HepG2 (cell line): ENCODE data around the gene FAM174C. TPM values are rescaled to one million over a fixed set of nuclear protein-coding genes. Genes with fewer than 3 reads are reported as not detected.
A peak's percentile ranks its signal among the peaks of the same experiment; 100 is the strongest.

Source experiments
- ATAC-seq: fragments of 200-7000 bp; cut with Tn5 transposase; 3 replicates; pipeline ENCODE4 v1.9.1; 2020; ENCODE audit warnings: mild to moderate bottlenecking, moderate library complexity
- BruUV-seq: library from RNA; stranded (reverse); fragments of 400-500 nt; replicated peaks from 2 replicates; lab custom pipeline; 2021; lab: Mats Ljungman, UMichigan
- CTCF ChIA-PET: fragments of 300-600 bp; formaldehyde crosslinking; extraction: SDS; loops from one replicate; lab custom pipeline; 2021; ENCODE audit warnings: low total read pairs, inconsistent platforms, low intra/inter-chr PET ratio; lab: Yijun Ruan, JAX
- POLR2A ChIA-PET: fragments of 350-600 bp; sonication (Branson Sonifier 250); formaldehyde crosslinking; loops from one replicate; lab custom pipeline; 2020; ENCODE audit warnings: antibody characterized with exemption, inconsistent platforms; lab: Yijun Ruan, JAX
- DNase-seq: peaks from one replicate; pipeline ENCODE4 v3.0.0-alpha.2; 2015; ENCODE audit warnings: low spot score
- FAIRE-seq: peaks from 3 replicates; lab custom pipeline; 2011; peaks lifted over from hg19 to GRCh38; lab: Jason Lieb, UNC
- H2AFZ ChIP-seq: one replicate; pipeline ENCODE4 v1.6.1; 2011; ENCODE audit warnings: low read length, inconsistent platforms
- H3K27ac ChIP-seq: fragments of 300-600 bp; 3 replicates; pipeline ENCODE4 v1.8.0; 2011; ENCODE audit warnings: mixed run types, mild to moderate bottlenecking, mixed read lengths, low read length, inconsistent platforms; ENCODE audit not compliant: insufficient read depth; ENCODE audit errors: extremely low read length
- H3K27me3 ChIP-seq, 2 experiments: fragments of 200-600 bp in 1 of 2; 2 replicates in 1 of 2; 3 replicates in 1 of 2; pipeline versions ENCODE4 v1.6.0 to v1.8.0; 2011; ENCODE audit warnings: low read length in 2 of 2, mild to moderate bottlenecking in 2 of 2, moderate library complexity in 2 of 2, inconsistent platforms in 1 of 2; ENCODE audit not compliant: insufficient read depth in 2 of 2, control insufficient read depth in 1 of 2
- H3K36me3 ChIP-seq, 2 experiments: fragments of 200-600 bp in 1 of 2; replicated peaks in 1 of 2; 2 replicates in 1 of 2; 3 replicates in 1 of 2; pipeline versions ENCODE4 v1.5.1 to v1.8.0; 2011; ENCODE audit warnings: low read length in 2 of 2, inconsistent platforms in 1 of 2; ENCODE audit not compliant: insufficient read depth in 2 of 2, control insufficient read depth in 1 of 2
- H3K4me1 ChIP-seq: 2 replicates; pipeline ENCODE4 v1.5.1; 2012; ENCODE audit warnings: low read length, inconsistent platforms; ENCODE audit not compliant: insufficient read depth
- H3K4me2 ChIP-seq: 2 replicates; pipeline ENCODE4 v1.6.0; 2011; ENCODE audit warnings: low read depth, low read length, inconsistent platforms
- H3K4me3 ChIP-seq, 3 experiments: fragments of 200-600 bp in 1 of 3; sonication (generic), shearing (Covaris generic) in 1 of 3; replicated peaks in 1 of 3; 2 replicates each; pipeline ENCODE4 v1.5.1; 2011 to 2016; ENCODE audit warnings: low read length in 3 of 3, inconsistent platforms in 2 of 3, low read depth in 2 of 3, mild to moderate bottlenecking in 2 of 3, control low read depth in 1 of 3, mixed read lengths in 1 of 3; ENCODE audit not compliant: insufficient read depth in 1 of 3
- H3K79me2 ChIP-seq: one replicate; pipeline ENCODE4 v1.6.1; 2011; ENCODE audit warnings: low read length, inconsistent platforms; ENCODE audit not compliant: insufficient read depth
- H3K9ac ChIP-seq: 2 replicates; pipeline ENCODE4 v1.6.0; 2011; ENCODE audit warnings: mild to moderate bottlenecking, low read depth, low read length, inconsistent platforms; ENCODE audit not compliant: insufficient read depth
- H3K9me3 ChIP-seq: 2 replicates; pipeline ENCODE4 v1.5.1; 2012; ENCODE audit warnings: mild to moderate bottlenecking, low read length
- H4K20me1 ChIP-seq: 2 replicates; pipeline ENCODE4 v1.6.0; 2011; ENCODE audit warnings: inconsistent platforms, mild to moderate bottlenecking, low read length, moderate library complexity; ENCODE audit not compliant: insufficient read depth
- ELF3 ChIP-seq: IDR thresholded peaks from 2 replicates; pipeline ENCODE4 v1.6.1; 2016; ENCODE audit warnings: missing genetic modification reagents, missing compliant biosample characterization
- GABPB1 ChIP-seq: IDR thresholded peaks from 2 replicates; pipeline ENCODE4 v1.6.1; 2016; ENCODE audit warnings: mild to moderate bottlenecking, missing genetic modification reagents, moderate library complexity, missing compliant biosample characterization
- GATAD2A ChIP-seq: IDR thresholded peaks from 2 replicates; pipeline ENCODE4 v1.6.1; 2016
- GFI1 ChIP-seq: sonication (generic); formaldehyde crosslinking; IDR thresholded peaks from 2 replicates; pipeline ENCODE4 v1.5.0; 2020; ENCODE audit warnings: missing genetic modification reagents, mild to moderate bottlenecking, borderline replicate concordance
- JUNB ChIP-seq: sonication (generic); formaldehyde crosslinking; IDR thresholded peaks from 2 replicates; pipeline ENCODE4 v1.8.0; 2022; ENCODE audit warnings: missing genetic modification reagents, mild to moderate bottlenecking, borderline replicate concordance
- JUND ChIP-seq: sonication (generic); formaldehyde crosslinking; IDR thresholded peaks from 2 replicates; pipeline ENCODE4 v1.8.0; 2022; ENCODE audit warnings: mild to moderate bottlenecking, missing genetic modification reagents
- MTA1 ChIP-seq: sonication (generic); formaldehyde crosslinking; IDR thresholded peaks from 2 replicates; pipeline ENCODE4 v1.4.0; 2020; ENCODE audit warnings: missing genetic modification reagents, mild to moderate bottlenecking, borderline replicate concordance
- MYC ChIP-seq: sonication (generic); formaldehyde crosslinking; IDR thresholded peaks from 2 replicates; pipeline ENCODE4 v1.9.0; 2021; ENCODE audit warnings: missing genetic modification reagents, borderline replicate concordance
- PHF20 ChIP-seq: sonication (generic); formaldehyde crosslinking; IDR thresholded peaks from 2 replicates; pipeline ENCODE4 v1.5.0; 2020; ENCODE audit warnings: mild to moderate bottlenecking, missing genetic modification reagents
- POLR2AphosphoS5 ChIP-seq: IDR thresholded peaks from 2 replicates; pipeline ENCODE4 v1.6.1; 2012; ENCODE audit warnings: low read depth, low read length
- SP5 ChIP-seq: IDR thresholded peaks from 2 replicates; pipeline ENCODE4 v1.6.1; 2016; ENCODE audit warnings: low read depth, borderline replicate concordance
- SRY ChIP-seq: sonication (generic); formaldehyde crosslinking; IDR thresholded peaks from 2 replicates; pipeline ENCODE4 v1.8.0; 2022; ENCODE audit warnings: mild to moderate bottlenecking, missing genetic modification reagents
- WIZ ChIP-seq: sonication (generic); formaldehyde crosslinking; IDR thresholded peaks from 2 replicates; pipeline ENCODE4 v1.5.1; 2020; ENCODE audit warnings: mild to moderate bottlenecking, missing genetic modification reagents
- ZFP90 ChIP-seq: sonication (generic); formaldehyde crosslinking; IDR thresholded peaks from 2 replicates; pipeline ENCODE4 v1.8.0; 2022; ENCODE audit warnings: missing genetic modification reagents, mild to moderate bottlenecking, inconsistent platforms, borderline replicate concordance
- ZNF274 ChIP-seq: sonication (generic); formaldehyde crosslinking; IDR thresholded peaks from 2 replicates; pipeline ENCODE4 v1.5.1; 2020; ENCODE audit warnings: mild to moderate bottlenecking, missing genetic modification reagents
- ZNF747 ChIP-seq: sonication (generic); formaldehyde crosslinking; IDR thresholded peaks from 2 replicates; pipeline ENCODE4 v1.8.1; 2023; ENCODE audit warnings: missing genetic modification reagents, mild to moderate bottlenecking, borderline replicate concordance
- ZSCAN21 ChIP-seq: sonication (generic); formaldehyde crosslinking; IDR thresholded peaks from 2 replicates; pipeline ENCODE4 v1.8.0; 2022; ENCODE audit warnings: mild to moderate bottlenecking, missing genetic modification reagents, moderate library complexity, borderline replicate concordance
- WGBS: methylation state at CpG from one replicate; pipeline ENCODE4 v1.1.6; 2017; ENCODE audit warnings: low lambda C conversion rate; 5-methylcytosine and 5-hydroxymethylcytosine counted together
- in situ Hi-C: cut with HindIII; loops from 2 replicates; pipeline ENCODE4 v1.10.0; 2017; ENCODE audit warnings: low pct_unique_long_range_greater_than_20kb; ENCODE audit not compliant: extremely low pct_ligation_motif_present
- intact Hi-C: fragments of 100-400 bp; cut with micrococcal nuclease; formaldehyde crosslinking; loops from one replicate; pipeline ENCODE4 v1.10.0; 2022; ENCODE audit not compliant: unreplicated experiment
- polyA plus RNA-seq, 8 experiments: library from polyadenylated mRNA; depleted of rRNA in 3 of 8; stranded (reverse) in 7 of 8; unstranded in 1 of 8; fragments of >200 nt; fragmentation: Illumina TruSeq in 4 of 8; extraction: Trizol in 4 of 8; gene quantifications; 2 replicates each; pipeline versions ENCODE4 v1.2.1 to v1.2.3, GENCODE V29; 2011 to 2016; ENCODE audit warnings: low read depth in 4 of 8, missing spikeins in 1 of 8, mixed read lengths in 1 of 8; ENCODE audit not compliant: insufficient read depth in 1 of 8
- total RNA-seq, 5 experiments: library from RNA; depleted of rRNA; stranded (reverse); fragments of >200 nt; fragmentation: Illumina TruSeq; extraction: Trizol; gene quantifications; 2 replicates each; pipeline ENCODE4 v1.2.3, GENCODE V29; 2016; ENCODE audit warnings: low read depth in 1 of 5
- TF ChIP-seq, protein P1 (sequence below): sonication (generic); formaldehyde crosslinking; IDR thresholded peaks from 2 replicates; pipeline ENCODE4 v1.5.0; 2020; ENCODE audit warnings: mild to moderate bottlenecking, missing genetic modification reagents

Gene FAM174C
- total and polyA plus RNA-seq, 2 of the 13 experiments (the other 11 are each of a cell fraction or from before 2014, with no cell fraction given) = 19.5 to 31.3 TPM

DNA sequence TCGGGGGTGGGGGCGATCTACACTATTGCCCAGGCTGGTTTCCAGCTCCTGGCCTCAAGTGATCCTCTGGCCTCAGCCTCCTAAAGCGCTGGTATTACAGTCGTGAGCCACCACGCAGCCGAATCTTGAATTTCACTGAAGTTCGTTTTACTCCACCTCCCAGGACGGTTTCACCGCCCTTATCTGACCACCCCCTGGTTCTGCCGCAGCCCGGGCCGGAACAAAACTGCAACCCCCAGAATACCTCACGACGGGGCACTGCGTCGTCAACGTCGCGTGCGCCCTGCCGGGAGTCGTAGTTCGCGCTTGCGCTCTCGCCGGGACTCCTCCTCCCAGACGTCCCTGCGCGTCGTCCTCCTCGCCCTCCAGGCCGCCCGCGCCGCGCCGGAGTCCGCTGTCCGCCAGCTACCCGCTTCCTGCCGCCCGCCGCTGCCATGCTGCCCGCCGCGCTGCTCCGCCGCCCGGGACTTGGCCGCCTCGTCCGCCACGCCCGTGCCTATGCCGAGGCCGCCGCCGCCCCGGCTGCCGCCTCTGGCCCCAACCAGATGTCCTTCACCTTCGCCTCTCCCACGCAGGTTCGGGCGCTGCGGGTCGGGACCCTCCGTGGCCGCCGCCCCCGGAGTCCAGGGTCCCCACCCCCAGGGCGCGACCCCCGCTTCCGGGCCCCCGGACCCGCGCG, 33.8 kb upstream of the FAM174C start, which contains the start of gene ATP5F1D (continued):
- peak; percentile 46; the same call in 1 of the 2 replicates for TF ChIP-seq POLR2AphosphoS5
- TF ChIP-seq GABPB1 = peak; percentile 92
- TF ChIP-seq JUNB (CRISPR knock-in tag) = no peak
- TF ChIP-seq ZSCAN21 (CRISPR knock-in tag) = peak; percentile 77; the same call in 1 of the 2 replicates
- peak; percentile 45 for TF ChIP-seq MYC (CRISPR knock-in tag)
- no peak for TF ChIP-seq ZNF747 (CRISPR knock-in tag)
- TF ChIP-seq SP5 (CRISPR knock-in tag) = 0 out of 2 replicates have a peak, but pooled peaks have one; percentile 17

DNA sequence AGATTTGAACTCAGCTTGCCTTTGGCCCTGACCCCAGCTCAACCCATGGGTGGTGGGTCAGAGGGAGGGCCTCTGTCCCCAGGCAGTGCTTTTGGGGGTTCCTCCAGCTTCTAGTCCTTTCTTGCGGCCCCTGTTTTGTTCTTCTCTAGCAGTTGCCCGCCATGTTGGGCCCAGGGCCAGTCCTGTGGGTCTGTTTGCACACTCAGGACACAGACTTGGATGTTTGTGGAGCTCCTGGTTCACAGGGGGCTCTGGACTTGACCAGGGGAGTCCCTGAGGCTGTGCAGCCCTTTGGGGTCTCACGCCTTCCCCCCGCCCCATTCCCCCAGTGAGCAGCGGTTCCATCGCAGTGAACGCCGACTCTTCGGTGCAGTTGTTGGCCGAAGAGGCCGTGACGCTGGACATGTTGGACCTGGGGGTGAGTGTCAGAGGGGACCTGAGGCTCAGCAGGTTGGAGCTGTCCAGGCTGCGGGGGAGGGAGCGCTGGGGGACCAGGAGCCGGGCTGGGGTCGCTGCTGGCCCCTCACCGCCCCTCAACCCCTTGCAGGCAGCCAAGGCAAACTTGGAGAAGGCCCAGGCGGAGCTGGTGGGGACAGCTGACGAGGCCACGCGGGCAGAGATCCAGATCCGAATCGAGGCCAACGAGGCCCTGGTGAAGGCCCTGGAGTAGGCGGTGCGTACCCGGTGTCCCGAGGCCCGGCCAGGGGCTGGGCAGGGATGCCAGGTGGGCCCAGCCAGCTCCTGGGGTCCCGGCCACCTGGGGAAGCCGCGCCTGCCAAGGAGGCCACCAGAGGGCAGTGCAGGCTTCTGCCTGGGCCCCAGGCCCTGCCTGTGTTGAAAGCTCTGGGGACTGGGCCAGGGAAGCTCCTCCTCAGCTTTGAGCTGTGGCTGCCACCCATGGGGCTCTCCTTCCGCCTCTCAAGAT, 31.3 kb upstream of the FAM174C start:
- ChIA-PET CTCF (interaction anchor here (1.4 to 3.3 kb wide), 2 partner anchors 23 to 35 kb away, joined by 6 to 60 read pairs; no protein-coding TSS in a partner anchor), POLR2A (interaction anchor here (0.7 to 10.1 kb wide), 16 partner anchors 9 to 146 kb away, joined by 3 to 469 read pairs (median 5); partner anchors contain the start of genes CIRBP, FAM174C and GPX4)
- Histone ChIP-seq H2AFZ (no peak overlapping the region), H4K20me1 (no peaks in the 10 kb centered on the region), H3K9me3 (no peaks in the 10 kb centered on the region), H3K27ac (peak overlapping the region; percentile 96), H3K79me2 (peaks cover 22% of the 10 kb centered on the region), H3K9ac (peak overlapping the region; percentile 73), H3K4me1 (peaks cover 74% of the 10 kb centered on the region), H3K27me3 (no peaks in the 10 kb centered on the region), H3K36me3 (no peaks in the 10 kb centered on the region), H3K4me3 (peak overlapping the region; percentile 52 to 90 (median 80)), H3K4me2 (peak overlapping the region; percentile 81)
- WGBS = 44% methylated on average over 6 of the region's 33 CpGs
- ATAC-seq = peak; percentile 44
- peak; percentile 81 for DNase-seq
- intact Hi-C loops (loop anchor here (1.0 kb wide), 1 partner anchor 25 kb away; the partner anchor contains the start of gene CIRBP), in situ Hi-C loops (loop anchor here (5.0 kb wide), 1 partner anchor 33 kb away; the partner anchor contains the start of gene FAM174C)
- no TSS peak for BruUV-seq
- FAIRE-seq = no peak
- no peak for TF ChIP-seq SRY (CRISPR knock-in tag)
- no peak for TF ChIP-seq WIZ (CRISPR knock-in tag)
- TF ChIP-seq MTA1 (CRISPR knock-in tag) = no peak
- TF ChIP-seq ELF3 = no peak
- TF ChIP-seq, protein P1, sequence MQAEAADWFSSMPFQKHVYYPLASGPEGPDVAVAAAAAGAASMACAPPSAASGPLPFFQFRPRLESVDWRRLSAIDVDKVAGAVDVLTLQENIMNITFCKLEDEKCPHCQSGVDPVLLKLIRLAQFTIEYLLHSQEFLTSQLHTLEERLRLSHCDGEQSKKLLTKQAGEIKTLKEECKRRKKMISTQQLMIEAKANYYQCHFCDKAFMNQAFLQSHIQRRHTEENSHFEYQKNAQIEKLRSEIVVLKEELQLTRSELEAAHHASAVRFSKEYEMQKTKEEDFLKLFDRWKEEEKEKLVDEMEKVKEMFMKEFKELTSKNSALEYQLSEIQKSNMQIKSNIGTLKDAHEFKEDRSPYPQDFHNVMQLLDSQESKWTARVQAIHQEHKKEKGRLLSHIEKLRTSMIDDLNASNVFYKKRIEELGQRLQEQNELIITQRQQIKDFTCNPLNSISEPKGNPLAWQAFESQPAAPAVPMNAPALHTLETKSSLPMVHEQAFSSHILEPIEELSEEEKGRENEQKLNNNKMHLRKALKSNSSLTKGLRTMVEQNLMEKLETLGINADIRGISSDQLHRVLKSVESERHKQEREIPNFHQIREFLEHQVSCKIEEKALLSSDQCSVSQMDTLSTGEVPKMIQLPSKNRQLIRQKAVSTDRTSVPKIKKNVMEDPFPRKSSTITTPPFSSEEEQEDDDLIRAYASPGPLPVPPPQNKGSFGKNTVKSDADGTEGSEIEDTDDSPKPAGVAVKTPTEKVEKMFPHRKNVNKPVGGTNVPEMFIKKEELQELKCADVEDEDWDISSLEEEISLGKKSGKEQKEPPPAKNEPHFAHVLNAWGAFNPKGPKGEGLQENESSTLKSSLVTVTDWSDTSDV = no peak
- 0 out of 2 replicates have a peak, but pooled peaks have one; percentile 12 for TF ChIP-seq PHF20 (CRISPR knock-in tag)
- 0 out of 2 replicates have a peak, but pooled peaks have one; percentile 64 for TF ChIP-seq ZFP90 (CRISPR knock-in tag)
- TF ChIP-seq GATAD2A (CRISPR knock-in tag) = no peak
- TF ChIP-seq JUND (CRISPR knock-in tag) = peak; percentile 7; the same call in 1 of the 2 replicates
- no peak for TF ChIP-seq GFI1 (CRISPR knock-in tag)
- TF ChIP-seq ZNF274 (CRISPR knock-in tag) = no peak
